Mammary epithelial cell (primary cell): ENCODE data around the gene MORN5.

Experiments
- EZH2 ChIP-seq: IDR thresholded peaks from 2 replicates; pipeline ENCODE4 v1.6.1; 2012; ENCODE audit warnings: low read length, inconsistent platforms, borderline replicate concordance
- TF ChIP-seq, protein P1 (sequence below), 2 donors: IDR thresholded peaks in 1 of 2; conservative IDR thresholded peaks in 1 of 2; 2 replicates each; pipeline ENCODE4 v1.5.1; 2011 to 2012; ENCODE audit warnings: inconsistent platforms in 2 of 2, low read length in 2 of 2, mild to moderate bottlenecking in 2 of 2, control low read depth in 1 of 2, low read depth in 1 of 2; ENCODE audit not compliant: insufficient read depth in 1 of 2; ENCODE audit errors: extremely low read depth in 1 of 2

DNA sequence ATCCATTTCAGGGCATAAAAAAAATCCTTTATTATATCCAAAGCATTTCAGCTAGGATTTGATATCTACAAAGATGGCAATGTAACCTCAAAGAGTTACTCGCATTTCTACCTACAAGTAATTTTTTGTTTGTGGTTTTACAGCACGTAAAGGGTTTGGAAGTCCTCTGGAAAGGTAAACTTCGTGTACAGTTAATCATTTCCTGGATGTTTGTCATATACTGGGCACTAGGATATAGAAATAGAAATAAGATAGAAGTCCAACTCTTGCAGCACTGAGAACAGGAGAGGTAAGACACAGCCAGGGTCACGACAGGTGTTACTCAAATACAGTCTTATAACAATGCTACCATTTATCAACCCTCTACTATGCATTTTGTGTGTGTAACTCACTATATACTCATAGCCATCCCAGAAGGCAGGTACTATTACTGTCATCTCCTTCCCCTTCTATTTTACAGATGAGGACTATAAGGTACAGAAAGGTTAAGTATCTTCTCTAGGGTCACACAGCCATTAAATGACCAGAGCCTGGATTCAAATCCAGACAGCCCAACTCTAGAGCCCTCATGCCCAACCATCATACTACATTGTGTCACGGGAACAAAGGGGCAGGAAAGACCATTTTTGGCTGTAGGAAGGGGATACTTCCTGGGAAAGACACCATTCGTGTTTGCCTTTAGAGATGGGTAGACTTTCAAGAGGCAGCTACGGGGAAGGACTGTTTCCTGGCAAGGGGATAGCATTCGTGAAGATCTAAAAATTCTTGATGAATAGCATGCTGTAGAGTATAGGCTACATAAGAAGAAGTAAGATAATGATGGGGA is 19.1 kb upstream of the MORN5 start:
- TF ChIP-seq, protein P1, sequence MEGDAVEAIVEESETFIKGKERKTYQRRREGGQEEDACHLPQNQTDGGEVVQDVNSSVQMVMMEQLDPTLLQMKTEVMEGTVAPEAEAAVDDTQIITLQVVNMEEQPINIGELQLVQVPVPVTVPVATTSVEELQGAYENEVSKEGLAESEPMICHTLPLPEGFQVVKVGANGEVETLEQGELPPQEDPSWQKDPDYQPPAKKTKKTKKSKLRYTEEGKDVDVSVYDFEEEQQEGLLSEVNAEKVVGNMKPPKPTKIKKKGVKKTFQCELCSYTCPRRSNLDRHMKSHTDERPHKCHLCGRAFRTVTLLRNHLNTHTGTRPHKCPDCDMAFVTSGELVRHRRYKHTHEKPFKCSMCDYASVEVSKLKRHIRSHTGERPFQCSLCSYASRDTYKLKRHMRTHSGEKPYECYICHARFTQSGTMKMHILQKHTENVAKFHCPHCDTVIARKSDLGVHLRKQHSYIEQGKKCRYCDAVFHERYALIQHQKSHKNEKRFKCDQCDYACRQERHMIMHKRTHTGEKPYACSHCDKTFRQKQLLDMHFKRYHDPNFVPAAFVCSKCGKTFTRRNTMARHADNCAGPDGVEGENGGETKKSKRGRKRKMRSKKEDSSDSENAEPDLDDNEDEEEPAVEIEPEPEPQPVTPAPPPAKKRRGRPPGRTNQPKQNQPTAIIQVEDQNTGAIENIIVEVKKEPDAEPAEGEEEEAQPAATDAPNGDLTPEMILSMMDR (conservative IDR thresholded peaks at IDR 0.05 in 1 of 2, IDR thresholded peaks at IDR 0.05 in 1 of 2; ENCODE audit: extremely low read depth in 1 of 2, insufficient read depth in 1 of 2, low read depth in 1 of 2, low read length in 2 of 2), result no peak
- no peak for TF ChIP-seq EZH2
